AG04450 (cell line): ENCODE results near the gene SNAP25. TPM values are rescaled to one million over a fixed set of nuclear protein-coding genes. Genes with fewer than 3 reads are reported as not detected.

Experiments
- CTCF ChIA-PET: fragments of 300-600, 350-600 bp; formaldehyde crosslinking; extraction: SDS; loops from one replicate; lab custom pipeline; 2022; ENCODE audit warnings: antibody characterized with exemption, inconsistent platforms; lab: Charles Lee
- POLR2A ChIA-PET: fragments of 350-600 bp; formaldehyde crosslinking; extraction: SDS; loops from one replicate; lab custom pipeline; 2021; ENCODE audit warnings: antibody characterized with exemption, inconsistent platforms; lab: Yijun Ruan, JAX
- DNase-seq: peaks from one replicate; pipeline ENCODE4 v3.0.0-alpha.2; 2011; ENCODE audit warnings: low read depth, low spot score
- H3K27ac ChIP-seq: one replicate; pipeline ENCODE4 v1.5.1; 2012; ENCODE audit warnings: low read depth, low read length, control low read depth
- H3K27me3 ChIP-seq: one replicate; pipeline ENCODE4 v1.6.0; 2012; ENCODE audit warnings: low read length; ENCODE audit not compliant: control insufficient read depth, insufficient read depth
- H3K4me3 ChIP-seq: 2 replicates; pipeline ENCODE4 v1.5.1; 2011; ENCODE audit warnings: mild to moderate bottlenecking, low read depth, low read length, control low read depth
- H3K9me3 ChIP-seq: 2 replicates; pipeline ENCODE4 v1.5.1; 2012; ENCODE audit warnings: low read length; ENCODE audit not compliant: control insufficient read depth, insufficient read depth
- polyA plus RNA-seq: library from polyadenylated mRNA; depleted of rRNA; stranded (reverse); fragments of >200 nt; gene quantifications from 2 replicates; pipeline ENCODE4 v1.2.3, GENCODE V29; 2011
- TF ChIP-seq, protein P1 (sequence below): IDR thresholded peaks from 2 replicates; pipeline ENCODE4 v1.5.1; 2011; ENCODE audit warnings: low read depth, low read length, control low read depth, inconsistent platforms

The SNAP25 gene
- polyA plus RNA-seq, 1 experiment: 6.6 TPM

DNA sequence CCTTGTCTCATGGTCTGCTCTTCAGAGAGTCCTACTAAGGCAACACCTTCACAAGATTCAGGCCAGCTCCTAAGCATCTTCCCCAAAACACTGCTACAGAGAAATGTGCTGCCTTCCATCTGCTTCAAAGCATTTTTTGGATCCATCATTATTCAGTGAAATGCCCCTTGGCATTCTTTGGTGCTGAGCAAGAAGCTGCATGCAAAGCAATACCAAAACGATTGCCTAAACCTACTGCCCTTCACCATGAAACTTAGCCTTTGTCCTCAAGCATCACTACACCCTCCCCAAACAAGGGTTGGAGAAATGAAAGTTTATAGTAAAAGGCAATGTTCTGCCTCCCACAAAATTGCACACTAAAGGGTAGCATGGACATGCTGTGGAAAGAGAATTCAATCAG lies 93.5 kb downstream of the SNAP25 start:
- Histone ChIP-seq H3K27ac (no peak overlapping the region), H3K4me3 (no peak overlapping the region), H3K27me3 (no peaks in the 10 kb centered on the region), H3K9me3 (no peaks in the 10 kb centered on the region)
- ChIA-PET CTCF (interaction anchor here (0.6 kb wide), 1 partner anchor 1559 kb away, joined by 3 read pairs; no protein-coding TSS in a partner anchor), POLR2A (no interaction called here)
- TF ChIP-seq, protein P1, sequence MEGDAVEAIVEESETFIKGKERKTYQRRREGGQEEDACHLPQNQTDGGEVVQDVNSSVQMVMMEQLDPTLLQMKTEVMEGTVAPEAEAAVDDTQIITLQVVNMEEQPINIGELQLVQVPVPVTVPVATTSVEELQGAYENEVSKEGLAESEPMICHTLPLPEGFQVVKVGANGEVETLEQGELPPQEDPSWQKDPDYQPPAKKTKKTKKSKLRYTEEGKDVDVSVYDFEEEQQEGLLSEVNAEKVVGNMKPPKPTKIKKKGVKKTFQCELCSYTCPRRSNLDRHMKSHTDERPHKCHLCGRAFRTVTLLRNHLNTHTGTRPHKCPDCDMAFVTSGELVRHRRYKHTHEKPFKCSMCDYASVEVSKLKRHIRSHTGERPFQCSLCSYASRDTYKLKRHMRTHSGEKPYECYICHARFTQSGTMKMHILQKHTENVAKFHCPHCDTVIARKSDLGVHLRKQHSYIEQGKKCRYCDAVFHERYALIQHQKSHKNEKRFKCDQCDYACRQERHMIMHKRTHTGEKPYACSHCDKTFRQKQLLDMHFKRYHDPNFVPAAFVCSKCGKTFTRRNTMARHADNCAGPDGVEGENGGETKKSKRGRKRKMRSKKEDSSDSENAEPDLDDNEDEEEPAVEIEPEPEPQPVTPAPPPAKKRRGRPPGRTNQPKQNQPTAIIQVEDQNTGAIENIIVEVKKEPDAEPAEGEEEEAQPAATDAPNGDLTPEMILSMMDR: no peak
- no peak for DNase-seq

DNA sequence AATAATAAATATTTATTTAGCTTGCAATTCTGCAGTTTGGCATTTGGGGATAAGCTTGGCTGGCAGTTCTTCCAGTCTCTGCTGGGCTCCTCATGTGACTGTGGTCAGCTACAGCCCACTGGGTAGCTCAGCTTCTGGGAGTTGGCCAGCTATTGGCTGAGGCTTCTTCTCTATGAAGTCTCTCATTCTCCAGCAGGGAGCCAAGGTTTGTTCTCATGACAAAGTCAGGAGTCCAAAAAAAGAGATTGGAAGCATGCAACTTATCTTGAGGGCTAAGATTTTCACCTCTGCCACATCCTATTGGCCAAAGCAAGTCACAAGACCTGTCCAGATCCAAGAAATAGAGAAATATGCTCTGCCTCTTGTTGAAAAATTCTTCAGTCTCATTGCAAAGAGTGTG lies 94.6 kb downstream of the SNAP25 start:
- CTCF ChIA-PET: no interaction called here
- TF ChIP-seq, protein P1: no peak

DNA sequence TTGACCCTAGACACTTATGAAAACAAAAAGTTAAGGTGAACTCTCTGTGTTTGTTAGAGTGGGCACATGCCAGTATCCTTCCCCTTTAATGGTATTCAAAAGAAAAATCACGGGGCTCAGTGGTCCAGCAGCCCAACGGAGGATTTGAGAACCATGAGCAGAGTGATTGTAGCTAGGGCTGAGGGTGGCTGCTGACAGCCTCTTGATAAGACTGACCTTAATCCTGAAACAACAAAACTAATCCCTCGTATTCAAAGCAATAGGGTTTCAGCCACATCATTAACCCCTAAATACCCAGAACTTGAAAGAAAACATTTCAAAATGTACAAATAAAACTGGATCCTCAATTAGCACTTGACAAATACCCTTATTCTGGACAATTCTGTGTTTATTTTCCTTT lies 95.1 kb downstream of the SNAP25 start:
- CTCF ChIA-PET: interaction anchor here (1.1 kb wide), 1 partner anchor 358 kb away, joined by 3 read pairs; no protein-coding TSS in a partner anchor
- TF ChIP-seq, protein P1: no peak
- Histone ChIP-seq H3K4me3 (no peak overlapping the region), H3K27ac (no peak overlapping the region), H3K9me3 (no peaks in the 10 kb centered on the region), H3K27me3 (no peaks in the 10 kb centered on the region)
- POLR2A ChIA-PET: no interaction called here
- no peak for DNase-seq

More for the DNA sequence above, 94.6 kb downstream of the SNAP25 start:
- Histone ChIP-seq H3K27ac (no peak overlapping the region), H3K4me3 (no peak overlapping the region), H3K9me3 (no peaks in the 10 kb centered on the region), H3K27me3 (no peaks in the 10 kb centered on the region)
- POLR2A ChIA-PET: no interaction called here
- no peak for DNase-seq

GRCh38 chr20:10314198-10314597 lies 95.6 kb downstream of the SNAP25 start:
- H3K9me3 ChIP-seq: no peaks in the 10 kb centered on the region
- POLR2A ChIA-PET: no interaction called here
- no peak overlapping the region for H3K4me3 ChIP-seq
- no peaks in the 10 kb centered on the region for H3K27me3 ChIP-seq
- CTCF ChIA-PET: interaction anchor here (1.1 kb wide), 1 partner anchor 357 kb away, joined by 3 read pairs; no protein-coding TSS in a partner anchor
- TF ChIP-seq, protein P1: no peak
- no peak overlapping the region for H3K27ac ChIP-seq
- no peak for DNase-seq

GRCh38 chr20:10315138-10315537 lies 96.5 kb downstream of the SNAP25 start:
- H3K9me3 ChIP-seq: no peaks in the 10 kb centered on the region
- ChIA-PET POLR2A (no interaction called here), CTCF (no interaction called here)
- no peak for DNase-seq
- H3K4me3 ChIP-seq: no peak overlapping the region
- TF ChIP-seq, protein P1: no peak
- no peak overlapping the region for H3K27ac ChIP-seq
- H3K27me3 ChIP-seq: no peaks in the 10 kb centered on the region
